H7 (cell line): ENCODE measurements around the gene POLE4. TPM values are rescaled to one million over a fixed set of nuclear protein-coding genes. Genes with fewer than 3 reads are reported as not detected.

Source experiments
- DNase-seq: peaks from one replicate; pipeline ENCODE4 v3.0.0; 2012
- H3K27me3 ChIP-seq: 2 replicates; pipeline ENCODE4 v1.6.0; 2011; ENCODE audit warnings: mild to moderate bottlenecking, low read length; ENCODE audit not compliant: control insufficient read depth, insufficient read depth
- H3K36me3 ChIP-seq: replicated peaks from 2 replicates; pipeline ENCODE4 v1.5.1; 2011; ENCODE audit warnings: low read length; ENCODE audit not compliant: control insufficient read depth, insufficient read depth
- H3K4me3 ChIP-seq: 2 replicates; pipeline ENCODE4 v1.5.1; 2011; ENCODE audit warnings: low read depth, mild to moderate bottlenecking, control low read depth, low read length, moderate library complexity; ENCODE audit not compliant: insufficient read depth
- total RNA-seq: library from RNA; depleted of rRNA; stranded (reverse); fragments of >200 nt; shearing (Covaris generic); gene quantifications from 2 replicates; pipeline ENCODE4 v1.2.3, GENCODE V29; 2014

Gene POLE4
- total RNA-seq, 1 experiment from 2014 or later: 13.8 TPM

GRCh38 chr2:74930811-74931486 lies 27.5 kb upstream of the POLE4 start:
- Histone ChIP-seq H3K27me3 (no peaks in the 10 kb centered on the region), H3K36me3 (no peaks in the 10 kb centered on the region), H3K4me3 (no peak overlapping the region)
- no peak for DNase-seq

- Histone ChIP-seq H3K27me3 (no peaks in the 10 kb centered on the region), H3K4me3 (no peak overlapping the region), H3K36me3 (no peaks in the 10 kb centered on the region)
- DNase-seq: no peak
Observed at GRCh38 chr2:74931940-74932339, 26.5 kb upstream of the POLE4 start.

- H3K27me3 ChIP-seq: no peaks in the 10 kb centered on the region
- no peak for DNase-seq
- no peak overlapping the region for H3K4me3 ChIP-seq
- no peaks in the 10 kb centered on the region for H3K36me3 ChIP-seq
Observed at GRCh38 chr2:74935975-74936391, 22.5 kb upstream of the POLE4 start.

DNA sequence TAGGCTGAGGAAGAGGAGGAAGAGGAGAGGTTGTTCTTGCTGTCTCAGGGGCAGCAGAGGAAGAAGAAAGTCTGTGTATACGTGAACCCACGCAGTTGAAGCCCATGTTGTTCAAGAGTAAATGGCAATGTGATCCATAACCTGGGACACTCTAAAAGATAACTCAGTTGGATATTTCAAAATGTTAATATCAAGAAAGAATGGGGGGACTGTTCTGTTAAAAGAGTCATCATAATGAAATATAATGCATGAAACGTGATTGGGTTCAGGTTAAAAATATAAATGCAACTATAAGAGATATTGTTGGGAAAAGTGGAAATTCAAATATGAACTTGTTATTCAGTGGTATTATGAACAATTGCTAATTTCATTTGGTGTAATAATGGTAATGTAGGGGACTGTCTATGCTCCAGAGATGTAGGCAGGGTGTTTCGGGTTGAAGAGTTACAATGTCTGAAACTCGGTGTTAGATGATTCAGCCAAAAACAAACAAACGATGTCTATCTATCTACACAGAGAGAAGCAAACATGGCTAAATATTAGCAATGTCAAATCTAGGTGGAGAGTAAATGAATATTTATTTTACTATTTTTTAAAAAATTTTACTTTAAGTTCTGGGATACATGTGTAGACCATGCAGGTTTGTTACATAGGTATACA lies 21.1 kb upstream of the POLE4 start:
- H3K36me3 ChIP-seq: no peaks in the 10 kb centered on the region
- no peaks in the 10 kb centered on the region for H3K27me3 ChIP-seq
- no peak overlapping the region for H3K4me3 ChIP-seq
- DNase-seq: no peak

- no peaks in the 10 kb centered on the region for H3K36me3 ChIP-seq
- DNase-seq: no peak
- H3K4me3 ChIP-seq: no peak overlapping the region
- no peaks in the 10 kb centered on the region for H3K27me3 ChIP-seq
Observed at GRCh38 chr2:74938264-74938663, 20.2 kb upstream of the POLE4 start.

DNA sequence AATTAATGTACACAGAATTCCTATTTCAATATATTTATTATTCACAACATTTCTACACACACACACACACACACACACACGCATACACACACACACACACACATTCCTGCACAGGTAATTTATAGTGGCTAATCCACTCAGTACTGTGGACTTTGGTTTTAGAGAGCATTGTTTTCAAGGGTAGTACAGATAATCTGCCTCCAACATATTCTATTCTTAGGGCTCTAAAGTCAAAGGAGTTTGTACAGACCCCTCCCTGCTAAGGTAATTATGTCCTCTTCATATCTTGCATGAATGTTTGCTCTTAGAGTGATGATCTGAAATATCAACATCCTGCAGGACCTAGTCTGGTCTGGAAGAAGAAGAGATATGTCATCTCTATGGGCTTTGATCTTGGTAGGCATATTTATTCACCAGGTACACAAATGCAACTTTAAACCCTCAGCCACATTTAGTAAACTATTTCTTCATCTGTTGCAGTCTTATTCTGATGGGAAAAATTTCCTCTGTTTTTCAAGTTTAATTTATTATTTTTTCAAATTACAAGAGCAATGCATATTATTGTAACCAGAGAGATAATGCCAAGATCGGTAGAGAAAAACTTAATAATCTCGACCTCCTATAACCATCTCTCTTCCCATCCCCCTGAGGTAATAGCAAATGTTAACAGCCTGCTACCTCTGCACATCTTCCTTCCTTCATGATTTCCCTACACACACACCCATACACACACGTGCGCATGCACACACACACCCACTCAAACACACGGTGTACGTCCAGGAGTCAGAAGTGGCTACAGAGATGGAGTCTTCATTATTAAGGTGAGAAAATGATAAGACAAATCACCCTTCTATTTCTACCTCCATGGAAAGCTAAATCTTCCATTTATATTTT lies 18.3 kb upstream of the POLE4 start:
- Histone ChIP-seq H3K4me3 (no peak overlapping the region), H3K27me3 (no peaks in the 10 kb centered on the region), H3K36me3 (no peaks in the 10 kb centered on the region)
- no peak for DNase-seq

DNA sequence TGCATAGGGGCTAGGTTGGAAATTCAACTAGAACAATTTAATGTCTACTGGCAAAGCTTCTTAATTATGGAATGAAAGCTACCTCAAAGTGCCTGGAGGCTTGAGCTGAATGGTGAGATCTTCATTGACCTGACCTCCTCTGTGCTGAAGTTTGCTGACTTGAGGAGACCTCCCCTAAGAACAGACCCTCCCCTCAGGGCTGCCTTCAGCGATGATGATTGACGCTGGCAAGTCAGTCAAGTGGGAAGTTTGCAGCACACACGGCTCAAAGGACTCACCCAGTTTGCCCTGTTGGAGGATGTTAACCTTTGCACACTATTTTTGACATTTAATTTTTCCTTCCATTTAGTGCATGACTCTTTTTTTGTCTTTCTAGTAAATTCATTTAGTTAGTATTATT lies 17.2 kb upstream of the POLE4 start:
- Histone ChIP-seq H3K36me3 (no peaks in the 10 kb centered on the region), H3K4me3 (no peak overlapping the region), H3K27me3 (no peaks in the 10 kb centered on the region)
- no peak for DNase-seq

GRCh38 chr2:74942263-74942662 lies 16.2 kb upstream of the POLE4 start:
- H3K27me3 ChIP-seq: no peaks in the 10 kb centered on the region
- no peak for DNase-seq

DNA sequence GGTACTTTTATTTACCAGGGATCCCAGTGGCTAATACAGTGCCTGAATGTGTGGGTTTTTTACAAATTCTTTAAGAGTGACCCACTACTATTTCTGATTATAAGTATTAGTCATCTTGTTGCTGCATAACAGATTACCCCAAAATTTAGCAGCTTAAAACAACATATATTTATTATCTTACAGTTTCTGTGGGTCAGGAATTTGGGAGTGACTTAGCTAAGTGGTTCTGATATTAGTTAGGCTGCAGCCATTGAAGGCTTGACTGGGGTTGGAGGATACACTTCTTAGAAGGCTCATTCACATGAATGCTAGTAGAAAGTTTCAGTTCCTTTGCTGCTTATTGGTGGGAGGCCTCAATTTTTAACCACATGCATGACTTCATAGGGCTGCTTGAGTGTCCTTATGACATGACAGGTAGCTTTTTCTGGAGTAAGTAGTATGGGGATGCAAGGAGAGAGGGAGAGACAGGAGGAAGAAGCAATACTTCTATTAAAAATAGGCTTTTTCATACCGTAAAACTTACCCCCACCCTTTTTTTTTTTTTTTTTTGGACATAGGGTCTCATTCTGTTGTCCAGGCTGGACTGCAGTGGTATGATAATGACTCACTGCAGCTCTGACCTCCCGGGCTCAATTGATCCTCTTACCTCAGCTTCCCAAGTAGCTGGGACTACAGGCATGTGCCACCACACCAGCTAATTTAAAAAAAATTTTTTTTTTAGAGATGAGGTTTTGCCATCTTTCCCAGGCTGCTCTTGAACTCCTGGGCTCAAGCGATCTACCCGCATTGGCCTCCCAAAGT lies 13.3 kb upstream of the POLE4 start:
- no peaks in the 10 kb centered on the region for H3K27me3 ChIP-seq
- no peaks in the 10 kb centered on the region for H3K36me3 ChIP-seq
- no peak overlapping the region for H3K4me3 ChIP-seq
- no peak for DNase-seq

More at GRCh38 chr2:74942263-74942662, 16.2 kb upstream of the POLE4 start:
- no peak overlapping the region for H3K4me3 ChIP-seq
- H3K36me3 ChIP-seq: no peaks in the 10 kb centered on the region

GRCh38 chr2:74945788-74946331 lies 12.6 kb upstream of the POLE4 start:
- Histone ChIP-seq H3K4me3 (no peak overlapping the region), H3K36me3 (no peaks in the 10 kb centered on the region), H3K27me3 (no peaks in the 10 kb centered on the region)
- no peak for DNase-seq

GRCh38 chr2:74947703-74948102 lies 10.7 kb upstream of the POLE4 start:
- no peaks in the 10 kb centered on the region for H3K36me3 ChIP-seq
- H3K4me3 ChIP-seq: no peak overlapping the region
- no peaks in the 10 kb centered on the region for H3K27me3 ChIP-seq
- DNase-seq: no peak

GRCh38 chr2:74948779-74949178 lies 9.7 kb upstream of the POLE4 start:
- H3K36me3 ChIP-seq: no peaks in the 10 kb centered on the region
- DNase-seq: no peak
- H3K27me3 ChIP-seq: no peaks in the 10 kb centered on the region
- no peak overlapping the region for H3K4me3 ChIP-seq

- no peak overlapping the region for H3K4me3 ChIP-seq
- H3K27me3 ChIP-seq: no peaks in the 10 kb centered on the region
- no peak for DNase-seq
- no peaks in the 10 kb centered on the region for H3K36me3 ChIP-seq
Observed at GRCh38 chr2:74951211-74951754, 7.2 kb upstream of the POLE4 start.

DNA sequence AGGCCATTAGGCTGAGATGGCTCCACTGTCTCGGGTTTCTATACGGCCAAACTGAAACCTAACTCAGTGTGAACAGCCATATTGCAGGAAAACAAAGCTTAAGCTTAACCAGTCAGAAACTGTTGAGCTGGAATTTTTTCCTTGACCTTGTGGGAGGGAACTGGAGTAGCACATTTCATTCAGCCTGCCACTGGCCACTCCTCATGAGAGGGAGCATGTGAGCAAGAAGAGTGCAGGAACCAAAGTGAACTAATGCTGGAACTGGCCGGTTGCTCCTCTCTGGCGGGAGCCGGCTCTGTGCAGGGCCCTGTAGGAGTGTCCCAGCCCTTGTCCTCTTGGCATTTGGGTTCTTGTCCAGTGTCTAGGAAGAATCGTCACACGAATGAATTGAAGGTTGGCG lies 5.9 kb upstream of the POLE4 start:
- no peak for DNase-seq
- Histone ChIP-seq H3K36me3 (no peaks in the 10 kb centered on the region), H3K27me3 (peaks cover 1% of the 10 kb centered on the region), H3K4me3 (no peak overlapping the region)
